Fibroblast of villous mesenchyme (primary cell): Measurements from ENCODE around the gene SHOC2. TPM values are rescaled to one million over a fixed set of nuclear protein-coding genes. Genes with fewer than 3 reads are reported as not detected.
A peak's percentile ranks its signal among the peaks of the same experiment; 100 is the strongest.

ENCODE experiments used
- DNase-seq: peaks from one replicate; pipeline ENCODE4 v3.0.0-alpha.2; 2010; ENCODE audit warnings: low read depth
- H3K4me3 ChIP-seq: 2 replicates; pipeline ENCODE4 v1.5.1; 2011; ENCODE audit warnings: low read depth, mild to moderate bottlenecking, low read length
- CTCF ChIP-seq: IDR thresholded peaks from 2 replicates; pipeline ENCODE4 v1.5.1; 2012; ENCODE audit warnings: low read depth, mild to moderate bottlenecking, low read length; ENCODE audit not compliant: insufficient read depth
- total RNA-seq: library from RNA; depleted of rRNA; stranded (reverse); fragments of >200 nt; gene quantifications from 2 replicates; pipeline ENCODE4 v1.2.3, GENCODE V29; 2012

SHOC2 gene
- total RNA-seq, 1 donor, result 69.5 TPM

DNA sequence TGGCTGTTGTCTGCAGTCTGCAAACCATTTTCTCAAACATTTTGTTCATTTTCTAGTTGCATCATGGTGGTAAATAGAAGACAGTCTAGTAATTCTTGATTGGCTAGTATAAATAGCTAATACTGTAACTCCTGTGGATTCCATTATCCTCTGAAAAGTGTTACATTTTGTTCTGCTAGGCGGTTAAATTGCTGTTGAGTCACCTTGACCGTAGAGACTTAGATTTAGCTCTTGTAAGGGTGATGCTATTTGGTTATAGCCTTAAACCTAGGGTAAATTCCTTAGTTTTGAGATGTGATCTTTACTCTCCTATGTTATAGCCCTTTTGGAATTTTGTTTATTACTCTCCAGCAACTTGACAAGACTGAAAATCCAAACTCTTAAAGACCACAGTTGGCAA is 58.8 kb downstream of the SHOC2 start:
- TF ChIP-seq CTCF, result no peak
- H3K4me3 ChIP-seq, result no peak overlapping the region
- peak; percentile 20 for DNase-seq

GRCh38 chr10:110979611-110980010 is 60.2 kb downstream of the SHOC2 start:
- no peak for DNase-seq
- no peak overlapping the region for H3K4me3 ChIP-seq
- no peak for TF ChIP-seq CTCF

GRCh38 chr10:110980807-110981206 is 61.4 kb downstream of the SHOC2 start:
- H3K4me3 ChIP-seq, result no peak overlapping the region
- no peak for TF ChIP-seq CTCF
- DNase-seq, result no peak

- no peak overlapping the region for H3K4me3 ChIP-seq
- DNase-seq, result no peak
- no peak for TF ChIP-seq CTCF
Observed at GRCh38 chr10:110983466-110983865, 64.1 kb downstream of the SHOC2 start.

- H3K4me3 ChIP-seq, result no peak overlapping the region
- TF ChIP-seq CTCF, result no peak
- no peak for DNase-seq
Observed at GRCh38 chr10:110985497-110986275, 66.3 kb downstream of the SHOC2 start.

DNA sequence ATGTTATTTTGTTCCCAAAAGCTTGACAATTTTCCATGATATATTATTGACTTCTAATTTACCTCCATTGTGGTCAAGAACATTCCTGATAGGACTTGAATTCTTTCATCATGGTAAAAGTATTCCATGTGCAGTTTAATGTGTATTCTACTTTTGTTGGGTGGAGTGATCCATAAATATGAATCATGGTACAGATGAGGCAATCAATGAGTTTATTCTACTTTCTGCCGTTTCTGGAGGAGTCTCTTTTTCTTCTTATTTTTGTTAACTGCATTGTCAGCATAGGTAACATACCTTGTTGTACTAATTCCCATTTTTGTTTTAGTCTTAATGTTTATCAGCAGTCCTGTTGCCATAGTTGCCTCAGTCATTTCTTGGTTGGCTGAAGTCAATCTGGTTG is 69.6 kb downstream of the SHOC2 start:
- no peak for DNase-seq
- H3K4me3 ChIP-seq, result no peak overlapping the region
- no peak for TF ChIP-seq CTCF
